GM23338 (cell line): ENCODE results near the gene CARHSP1.

Experiments used
- CREB1 ChIP-seq: fragments of 250-450 bp; sonication (Bioruptor Pico); IDR thresholded peaks from 2 replicates; pipeline ENCODE4 v1.5.0; 2020; ENCODE audit warnings: low read depth, mild to moderate bottlenecking, moderate library complexity
- EZH2 ChIP-seq: fragments of 200-600 bp; sonication (generic); IDR thresholded peaks from one replicate; pipeline ENCODE4 v1.8.0; 2017; ENCODE audit warnings: antibody characterized with exemption, mild to moderate bottlenecking, low read depth; ENCODE audit not compliant: unreplicated experiment
- POLR2AphosphoS5 ChIP-seq: IDR thresholded peaks from 2 replicates; pipeline ENCODE4 v1.6.1; 2016; ENCODE audit warnings: antibody characterized with exemption, low read depth

DNA sequence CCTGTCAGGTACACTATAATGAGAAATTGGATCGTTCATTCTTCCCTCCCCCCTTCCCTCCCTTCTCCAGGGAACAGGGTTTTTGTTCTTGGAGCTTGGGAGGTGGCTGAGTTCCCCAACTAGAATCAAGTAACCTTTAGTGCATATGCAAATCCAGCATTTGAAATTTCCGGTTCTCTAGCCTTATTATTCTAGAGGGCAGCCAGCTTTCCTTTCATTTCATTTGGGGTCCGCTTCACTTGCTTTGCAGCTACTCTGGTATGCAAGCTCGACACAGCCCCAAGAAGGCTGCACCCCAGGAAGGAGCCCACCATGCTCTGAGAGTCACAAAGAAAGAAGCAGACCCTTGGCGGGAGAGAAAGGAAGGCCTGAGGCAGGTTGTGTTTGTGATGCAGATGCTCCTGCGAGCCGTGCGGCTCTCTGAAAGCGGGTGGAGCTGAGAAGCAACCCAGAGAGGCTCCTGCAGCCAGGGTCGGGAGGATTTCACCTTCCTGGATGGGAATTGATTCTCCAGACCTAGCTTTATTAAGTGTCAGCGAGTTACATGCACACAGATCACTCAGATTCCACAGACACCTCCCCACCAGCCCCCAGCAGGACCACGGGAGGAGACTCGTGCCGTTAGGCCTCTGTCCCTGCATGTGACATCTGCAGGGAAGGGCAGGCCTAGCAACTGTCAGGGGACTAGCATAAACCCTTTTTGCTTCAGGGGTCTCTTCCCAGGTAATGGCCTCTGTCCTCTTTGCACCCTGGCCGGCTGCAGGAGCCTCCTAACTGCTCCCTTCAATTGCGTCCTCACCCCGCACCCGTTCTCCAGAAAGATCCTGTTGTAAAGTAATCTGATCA lies 36.7 kb downstream of the CARHSP1 start:
- TF ChIP-seq POLR2AphosphoS5, result peak; percentile 76
- TF ChIP-seq EZH2, result no peak
- TF ChIP-seq CREB1 (CRISPR knock-in tag), result no peak
